NOMO-1 (cell line): ENCODE data around the gene MYZAP.

Experiments used
- DNase-seq, 2 experiments: peaks; one replicate each; lab custom pipeline; 2025; ENCODE audit not compliant: unreplicated experiment in 2 of 2; lab: John Stamatoyannopoulos, UW

MYZAP gene

DNA sequence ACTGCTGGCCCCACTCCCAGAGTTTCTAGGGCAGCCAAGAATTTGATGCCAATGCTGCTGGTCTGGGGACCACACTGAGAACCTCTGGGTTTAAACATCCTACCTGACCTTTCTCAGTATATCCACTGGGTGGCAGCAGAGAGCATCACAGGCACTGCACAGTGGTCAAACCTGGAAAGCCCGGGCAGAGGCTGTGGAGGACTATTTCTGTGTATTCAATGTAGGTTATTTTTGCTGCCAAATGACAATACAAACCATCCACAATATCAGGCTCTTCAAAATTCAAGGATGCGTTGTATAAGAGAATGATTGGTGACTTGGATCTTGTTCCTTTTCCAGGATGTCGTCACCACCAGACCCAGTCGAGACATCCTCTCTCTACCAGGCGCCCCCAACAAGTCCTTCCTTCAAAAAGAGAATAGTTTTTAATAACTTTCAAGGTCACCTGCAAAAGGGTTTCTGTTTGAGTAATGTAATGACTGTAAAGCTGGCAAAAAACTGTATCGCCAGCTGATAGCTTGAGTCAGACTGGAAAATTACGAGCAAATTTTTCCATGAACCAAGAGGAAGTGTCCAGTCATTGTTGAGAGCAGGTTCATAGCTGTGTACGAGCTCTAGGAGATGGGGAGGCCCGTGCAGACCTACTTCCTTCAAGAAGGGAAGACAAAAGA is 30.5 kb upstream of the MYZAP start:
- DNase-seq = peak; percentile 31 to 69

DNA sequence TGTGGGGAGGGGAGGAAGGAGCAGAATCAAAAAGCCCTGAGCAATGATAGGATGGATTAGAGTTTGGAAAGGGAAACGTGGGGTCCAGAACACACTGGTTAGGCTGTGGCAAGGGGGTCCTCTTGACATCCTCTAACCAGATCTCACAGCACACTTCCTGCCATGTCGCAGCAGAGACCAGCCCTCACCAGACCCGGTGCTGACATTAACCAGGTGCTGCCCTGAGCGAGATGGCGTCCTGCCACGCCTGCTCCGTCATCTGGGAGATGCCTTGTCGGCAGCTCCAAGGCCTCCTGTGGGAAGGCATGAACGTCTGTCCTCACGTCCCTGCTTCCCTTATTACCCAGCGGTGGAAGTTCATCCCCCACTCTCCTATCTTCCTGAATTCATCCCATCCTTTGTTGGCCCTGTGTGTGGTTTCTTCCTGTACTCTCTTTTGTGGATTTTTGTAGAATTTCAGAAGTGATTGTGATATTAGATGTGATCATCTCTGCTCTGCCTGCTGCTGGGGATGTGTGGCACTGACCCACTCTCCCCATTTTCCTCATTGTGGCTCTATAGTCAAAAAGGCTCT is 29.4 kb upstream of the MYZAP start:
- DNase-seq = no peak

DNA sequence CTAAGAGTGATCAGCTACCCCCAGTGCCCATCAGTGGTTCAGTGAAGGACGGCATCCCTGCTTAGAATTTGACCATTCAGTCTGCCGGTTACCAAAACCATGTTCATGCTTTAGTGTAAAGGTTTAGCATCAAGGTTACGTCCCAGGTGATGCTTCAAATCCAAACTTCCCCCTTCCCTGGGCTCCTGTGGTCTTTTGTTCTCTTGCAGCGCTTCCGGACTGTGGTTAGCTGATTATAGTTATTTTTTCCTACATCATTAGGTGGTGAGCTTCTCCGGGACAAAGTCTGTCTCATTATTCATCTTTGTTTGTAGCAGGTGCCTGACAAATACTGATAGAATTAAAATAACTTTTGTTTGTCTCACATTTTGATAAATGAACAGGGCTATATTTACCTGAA is 28.3 kb upstream of the MYZAP start:
- DNase-seq = no peak

- DNase-seq = no peak
Observed at GRCh38 chr15:57565311-57565710, 26.4 kb upstream of the MYZAP start.

DNA sequence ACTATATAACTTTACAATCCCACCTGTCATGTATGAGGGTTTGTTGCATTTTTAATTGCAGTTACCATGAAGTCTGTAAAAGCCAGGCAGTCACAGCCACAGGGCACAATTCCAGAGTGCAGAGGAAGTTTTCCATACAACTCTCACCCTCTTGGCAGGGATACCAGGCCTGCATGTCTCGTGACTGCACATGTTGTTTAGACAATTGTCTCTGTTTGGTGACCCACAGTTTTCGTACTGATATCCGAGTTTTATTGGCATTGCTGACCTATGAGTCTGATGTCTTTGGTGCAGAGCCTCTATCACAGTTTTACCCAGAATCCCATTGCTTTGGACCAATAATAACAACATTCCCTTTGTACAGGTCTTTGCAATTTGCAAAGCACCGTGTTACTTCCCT is 24.9 kb upstream of the MYZAP start:
- no peak for DNase-seq

- DNase-seq = no peak
Observed at GRCh38 chr15:57567891-57568290, 23.8 kb upstream of the MYZAP start.

DNA sequence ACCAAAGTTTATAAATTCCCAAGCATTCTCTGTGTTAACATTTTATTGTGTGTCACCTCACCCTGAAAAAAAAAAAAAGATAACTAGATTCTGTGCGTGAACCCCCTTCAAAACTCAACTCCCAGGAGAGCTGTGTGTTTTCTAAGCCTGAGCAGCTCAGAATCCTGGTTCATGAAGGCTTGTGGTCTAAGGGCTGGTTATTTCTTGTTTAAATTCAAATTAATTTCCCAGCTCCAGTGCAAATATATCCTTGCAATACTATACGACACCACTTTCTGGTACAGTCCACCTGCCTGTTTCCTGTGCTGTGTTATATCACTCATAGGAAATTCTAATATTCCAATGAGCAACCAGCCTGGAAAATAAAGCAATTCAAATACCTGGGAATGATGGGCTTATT is 23.4 kb upstream of the MYZAP start:
- no peak for DNase-seq

GRCh38 chr15:57570340-57570739 is 21.4 kb upstream of the MYZAP start:
- no peak for DNase-seq

DNA sequence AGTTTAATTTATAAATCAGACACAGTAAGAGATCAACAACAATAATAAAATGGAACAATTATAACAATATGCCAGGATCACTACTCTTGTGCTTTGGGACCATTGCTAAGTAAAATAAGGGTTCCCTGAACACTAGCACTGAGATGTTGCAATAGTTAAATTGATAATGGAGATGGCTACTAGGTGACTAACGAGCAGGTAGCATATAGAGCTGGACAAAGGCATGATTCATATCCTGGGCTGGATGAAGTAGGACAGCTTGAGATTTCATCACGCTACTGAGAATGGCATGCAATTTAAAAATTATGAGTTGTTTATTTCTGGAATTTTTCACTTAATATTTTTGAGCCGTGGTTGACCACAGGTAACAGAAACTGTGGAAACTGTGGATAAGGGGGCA is 20.7 kb upstream of the MYZAP start:
- no peak for DNase-seq

DNA sequence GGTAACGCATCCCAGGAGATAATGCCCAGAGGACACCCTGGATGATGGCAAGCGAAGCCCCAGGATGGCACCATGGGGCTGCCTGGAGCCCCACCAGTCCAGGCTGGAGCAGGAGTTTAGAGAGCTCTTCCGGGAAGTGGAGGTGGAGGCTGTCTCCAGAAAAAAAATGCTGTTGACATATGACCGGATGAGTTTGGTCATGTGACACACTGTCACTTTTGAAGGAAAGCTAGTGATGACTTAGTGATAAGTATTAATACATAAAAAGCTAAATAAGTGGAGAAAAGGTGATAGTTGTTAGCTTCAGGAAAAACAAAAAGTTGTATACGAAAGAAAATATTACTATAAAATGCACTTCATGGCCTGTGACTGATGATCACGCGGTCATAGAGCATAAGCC is 20.0 kb upstream of the MYZAP start:
- DNase-seq = no peak

DNA sequence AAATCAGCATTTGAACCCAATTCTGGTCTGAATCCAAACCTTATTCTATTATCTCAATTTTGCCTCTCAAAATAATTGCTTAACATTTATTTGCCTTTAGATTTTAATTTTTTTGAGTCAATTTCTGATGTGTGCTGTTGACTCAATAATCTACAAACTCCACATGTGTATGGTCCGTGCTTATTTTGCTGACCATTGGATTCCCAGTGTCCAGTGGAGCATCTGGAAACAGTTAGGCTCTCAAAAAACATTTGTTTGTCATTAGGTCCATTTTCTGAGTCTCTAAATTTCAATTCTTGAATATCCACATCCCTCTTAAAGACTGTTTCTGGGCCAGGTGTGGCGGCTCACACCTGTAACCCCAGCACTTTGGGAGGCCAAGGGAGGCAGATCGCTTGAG is 19.2 kb upstream of the MYZAP start:
- DNase-seq = no peak

GRCh38 chr15:57573151-57573550 is 18.6 kb upstream of the MYZAP start:
- no peak for DNase-seq

- no peak for DNase-seq
Observed at GRCh38 chr15:57575363-57575762, 16.3 kb upstream of the MYZAP start.

DNA sequence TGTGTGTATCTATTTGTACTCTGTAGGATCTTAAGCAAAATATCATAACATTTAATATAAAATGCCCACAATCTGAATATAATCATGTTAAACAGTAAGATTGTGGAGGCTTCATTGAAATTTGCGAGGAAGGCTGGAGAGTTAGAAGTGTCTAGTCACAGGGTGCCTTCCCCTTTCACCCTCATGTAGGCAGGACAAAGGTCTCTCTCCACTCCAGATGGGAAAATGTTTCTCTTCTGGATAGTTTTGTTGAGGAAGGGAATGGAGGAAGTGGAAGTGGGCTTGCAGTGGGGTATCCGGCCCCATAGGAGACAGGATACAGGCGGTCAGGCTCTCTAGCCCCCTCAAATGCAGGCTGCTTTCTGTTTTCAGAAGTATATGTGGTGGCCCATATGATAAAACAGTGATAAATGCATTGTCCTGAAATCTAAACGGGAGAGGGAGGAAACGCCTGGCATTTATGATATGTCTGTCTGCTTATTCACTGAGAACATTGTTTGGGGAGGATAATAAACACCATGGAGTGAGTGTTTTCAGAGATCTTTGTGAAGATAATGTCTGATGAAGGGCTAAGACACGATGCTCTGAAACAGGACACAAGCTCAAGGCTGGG is 13.3 kb upstream of the MYZAP start:
- no peak for DNase-seq

- no peak for DNase-seq
Observed at GRCh38 chr15:57580428-57580827, 11.3 kb upstream of the MYZAP start.

DNA sequence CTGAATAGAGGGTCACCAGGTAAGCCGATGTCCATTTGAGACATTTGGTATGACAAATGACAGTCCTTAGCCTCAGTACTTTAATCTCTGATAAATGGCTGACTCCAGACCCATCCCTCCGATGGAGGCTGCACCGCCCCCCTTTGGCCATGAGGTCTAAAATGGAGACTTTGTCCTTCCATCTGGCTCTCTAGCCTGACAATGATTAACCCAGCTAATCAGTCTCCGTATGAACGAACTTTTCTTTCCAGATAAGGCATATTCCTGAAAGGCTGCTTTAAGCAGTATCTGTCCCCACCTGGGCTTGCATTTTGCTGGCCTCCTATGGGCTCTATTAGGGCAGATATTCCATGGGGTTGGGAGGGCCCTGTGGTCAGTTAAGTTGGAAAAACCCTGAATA is 10.8 kb upstream of the MYZAP start:
- DNase-seq = no peak

GRCh38 chr15:57582090-57582489 is 9.6 kb upstream of the MYZAP start:
- no peak for DNase-seq

DNA sequence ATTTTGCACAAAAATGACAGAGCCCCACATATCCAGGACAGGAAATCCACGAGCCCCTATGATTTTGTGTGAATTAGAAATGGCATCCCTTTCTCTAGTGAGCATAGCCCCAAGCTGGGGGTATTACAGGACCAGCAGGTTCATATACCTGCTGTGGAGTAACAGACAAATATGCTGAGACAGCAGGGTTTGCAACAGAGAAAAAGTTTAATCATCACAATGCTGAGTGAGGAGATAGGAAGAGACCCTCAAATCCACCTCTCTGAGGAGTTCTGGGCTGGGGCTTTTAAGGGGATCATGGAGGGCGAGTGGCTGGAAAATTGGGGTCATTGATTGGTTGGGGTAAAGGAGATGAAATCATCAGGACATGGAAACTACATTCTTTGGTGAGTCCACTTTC is 8.4 kb upstream of the MYZAP start:
- no peak for DNase-seq

- no peak for DNase-seq
Observed at GRCh38 chr15:57583720-57584119, 8.0 kb upstream of the MYZAP start.

GRCh38 chr15:57586661-57587424 is 4.9 kb upstream of the MYZAP start:
- peak; percentile 11 to 51 for DNase-seq

- DNase-seq = no peak
Observed at GRCh38 chr15:57589281-57589680, 2.4 kb upstream of the MYZAP start.

DNA sequence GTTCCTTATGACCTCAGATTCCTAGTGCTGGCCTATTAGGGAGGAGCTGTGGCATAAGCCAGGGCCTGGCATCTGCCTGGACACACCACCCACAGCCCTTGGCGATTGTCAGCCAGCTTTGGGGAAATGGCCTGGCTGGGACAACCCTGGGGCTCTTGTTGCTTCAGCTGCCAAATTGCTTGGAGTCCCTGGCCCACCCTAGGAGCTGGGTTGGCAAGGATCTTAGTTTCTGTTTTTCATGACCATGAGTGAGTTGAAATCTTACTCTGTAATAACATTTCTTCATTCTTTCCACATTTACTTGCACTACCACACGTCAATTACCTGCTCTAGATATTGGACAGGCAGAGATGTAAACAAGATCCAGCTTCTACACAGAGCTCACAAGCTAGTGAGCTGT is 1.9 kb upstream of the MYZAP start:
- DNase-seq = no peak
